GM18951 (cell line): ENCODE data around the gene LCE2A.
"Not testable (repeated sequence)": the region's sequence is repeated elsewhere in the genome, so short reads cannot be mapped to it uniquely, and the experiment has no call there.

Experiments used
- POLR2A ChIP-seq: IDR thresholded peaks from 4 replicates; pipeline ENCODE4 v1.6.1; 2011; ENCODE audit warnings: mild to moderate bottlenecking; ENCODE audit not compliant: insufficient read length, insufficient read depth; ENCODE audit errors: extremely low read depth
- in situ Hi-C: fragments of 300-500 bp; cut with MboI; formaldehyde crosslinking; loops from one replicate; pipeline ENCODE4 v1.12.0; 2022; ENCODE audit warnings: low sequenced_read_pairs, mixed read lengths, inconsistent platforms; ENCODE audit not compliant: unreplicated experiment

Gene LCE2A, protein sequence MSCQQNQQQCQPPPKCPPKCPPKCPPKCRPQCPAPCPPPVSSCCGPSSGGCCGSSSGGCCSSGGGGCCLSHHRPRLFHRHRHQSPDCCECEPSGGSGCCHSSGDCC

DNA sequence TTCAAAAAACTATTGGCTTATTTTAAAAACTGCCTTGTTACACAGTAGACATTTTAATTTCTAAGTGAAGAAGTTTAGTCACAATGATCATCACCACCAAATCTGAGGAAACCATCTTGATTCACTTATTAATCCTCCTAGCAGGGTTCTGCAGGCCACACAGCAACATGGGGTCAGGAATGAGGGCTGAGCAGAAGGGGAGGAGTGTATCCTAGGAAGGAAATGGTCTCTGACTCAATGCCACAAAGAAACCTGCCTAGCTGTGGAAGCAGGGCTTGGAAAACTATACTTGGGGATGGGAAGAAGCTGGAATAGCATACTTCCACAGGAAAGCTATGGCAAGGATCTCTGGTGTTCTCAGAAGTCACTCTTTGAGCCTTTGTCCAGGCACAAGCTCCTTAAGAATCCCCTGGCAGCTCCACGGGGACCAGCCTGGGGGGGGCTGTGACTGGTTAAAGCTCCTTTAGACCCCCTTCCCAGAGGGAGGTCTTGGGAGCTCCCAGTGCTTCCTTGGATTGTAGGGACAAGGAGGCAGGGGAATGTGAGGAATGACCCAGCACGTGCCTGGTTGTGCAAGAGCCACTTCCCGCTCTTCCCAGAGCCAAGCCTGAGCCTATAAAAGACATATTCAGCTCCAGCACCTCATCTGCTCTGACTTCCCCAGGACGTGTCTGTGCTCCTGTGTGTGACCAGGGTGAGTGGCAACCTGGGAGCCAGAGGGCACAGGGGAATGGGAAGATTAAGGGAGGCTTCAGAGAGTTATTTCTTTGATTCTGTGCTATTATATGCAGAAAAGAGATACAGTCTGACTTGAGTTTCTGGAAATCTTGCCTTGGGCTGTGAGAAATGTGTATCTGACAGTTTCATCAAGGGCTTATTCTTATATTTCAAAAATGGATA lies at the start of gene LCE2A:
LCE2A (plus strand) TSS at position 645 of the 900 bp plus-strand sequence. CDS start 557 bp downstream, outside the sequence.
- in situ Hi-C loops: no loop called here
- TF ChIP-seq POLR2A: no peak

DNA sequence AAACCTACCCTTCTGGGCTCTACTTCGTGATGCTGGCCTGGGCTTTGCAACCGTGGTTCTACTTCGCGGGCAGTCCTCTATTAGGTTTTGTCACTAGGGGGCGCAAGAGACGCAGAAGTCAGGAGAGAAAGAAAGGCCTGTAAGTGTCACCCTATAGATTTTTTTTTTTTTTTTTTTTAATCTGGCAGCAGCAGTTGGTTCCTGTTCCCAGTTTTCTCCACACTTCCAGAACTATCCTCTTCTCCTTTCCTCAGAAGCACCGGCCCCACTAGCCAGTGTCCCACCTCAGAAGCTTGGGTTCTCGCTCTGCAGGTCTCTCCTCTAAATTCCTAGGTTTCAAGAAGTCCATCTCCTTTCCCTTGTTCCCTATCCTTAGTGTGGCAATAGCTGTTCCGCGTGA lies 44.0 kb upstream of the LCE2A start:
- in situ Hi-C loops: no loop called here
- no peak for TF ChIP-seq POLR2A

DNA sequence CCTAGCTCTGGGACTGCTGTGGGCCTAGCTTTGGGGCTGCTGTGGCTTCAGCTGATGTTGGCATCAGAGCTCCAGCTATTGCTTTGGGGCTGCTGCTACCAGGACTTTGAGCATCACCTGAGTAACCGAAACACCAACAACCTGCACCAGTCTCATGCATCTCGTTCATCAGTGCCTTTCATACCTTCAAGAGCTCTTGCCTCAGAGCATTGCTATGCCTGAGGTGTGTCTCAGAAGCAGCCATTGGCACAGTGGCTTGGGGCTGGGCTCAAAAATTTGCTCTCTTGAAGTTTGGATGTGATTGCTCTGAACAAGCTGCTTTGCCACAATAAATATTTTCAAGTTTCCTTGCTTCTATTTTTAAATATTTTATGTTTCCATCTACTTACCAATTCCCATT lies 41.7 kb upstream of the LCE2A start:
- no peak for TF ChIP-seq POLR2A
- in situ Hi-C loops: no loop called here

DNA sequence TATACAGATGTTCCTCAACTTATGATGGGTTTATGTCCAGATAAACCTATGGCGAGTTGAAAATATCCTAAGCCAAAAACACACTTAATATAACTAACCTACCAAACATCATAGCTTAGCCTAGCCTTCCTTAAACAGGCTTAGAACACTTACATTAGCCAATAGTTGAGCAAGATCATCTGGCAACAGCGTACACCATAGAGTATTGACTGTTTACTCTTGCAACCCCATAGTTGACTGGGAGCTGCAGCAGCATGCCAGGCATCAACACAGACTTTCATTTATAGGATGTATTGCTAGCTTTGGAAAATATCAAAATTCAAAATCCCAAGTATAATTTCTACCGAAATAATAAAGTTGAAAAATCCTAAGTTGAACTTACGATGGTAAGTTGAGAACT lies 40.5 kb upstream of the LCE2A start:
- in situ Hi-C loops: no loop called here
- no peak for TF ChIP-seq POLR2A

DNA sequence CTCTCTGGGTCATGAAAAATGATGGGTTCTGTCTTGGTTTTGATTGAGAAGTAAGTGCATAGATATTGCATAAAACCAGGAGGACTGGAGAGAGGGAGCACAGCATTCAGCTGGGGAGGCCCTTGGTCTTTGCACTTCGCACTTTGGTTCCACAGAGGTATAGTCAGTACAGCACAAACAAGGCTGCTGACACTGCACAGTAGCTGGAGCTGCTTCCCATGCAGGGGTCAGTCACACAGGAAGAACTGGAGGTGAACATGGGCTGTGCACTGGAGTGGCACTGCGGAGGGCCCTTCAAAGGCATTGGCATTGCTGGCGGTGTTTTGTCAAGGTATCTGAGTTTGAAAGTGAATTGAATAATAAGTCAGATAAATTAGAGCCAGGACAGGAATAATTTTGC lies 39.5 kb upstream of the LCE2A start:
- no peak for TF ChIP-seq POLR2A
- in situ Hi-C loops: no loop called here

DNA sequence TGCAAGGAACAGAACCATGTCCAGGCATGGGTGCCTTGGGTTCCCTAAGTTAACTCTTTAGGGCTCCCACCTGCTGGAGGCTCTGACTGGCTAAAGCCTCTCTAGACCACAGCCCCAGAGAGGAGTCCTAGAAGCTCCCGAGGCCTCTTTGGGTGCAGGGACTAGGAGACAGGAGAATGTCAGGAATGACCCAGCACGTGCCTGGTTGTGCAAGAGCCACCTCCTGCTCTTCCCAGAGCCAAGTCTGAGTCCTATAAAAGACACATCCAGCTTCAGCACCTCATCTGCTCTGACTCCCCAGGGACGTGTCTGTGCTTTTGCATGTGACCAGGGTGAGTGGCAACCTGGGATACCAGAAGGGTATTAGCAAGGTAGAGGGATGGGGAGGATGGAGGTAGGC lies 35.0 kb upstream of the LCE2A start, which contains the start of gene LCE2D:
LCE2D (plus strand) TSS at position 283 of the 400 bp plus-strand sequence. CDS start 726 bp downstream, outside the sequence.
- TF ChIP-seq POLR2A: no peak
- in situ Hi-C loops: no loop called here

DNA sequence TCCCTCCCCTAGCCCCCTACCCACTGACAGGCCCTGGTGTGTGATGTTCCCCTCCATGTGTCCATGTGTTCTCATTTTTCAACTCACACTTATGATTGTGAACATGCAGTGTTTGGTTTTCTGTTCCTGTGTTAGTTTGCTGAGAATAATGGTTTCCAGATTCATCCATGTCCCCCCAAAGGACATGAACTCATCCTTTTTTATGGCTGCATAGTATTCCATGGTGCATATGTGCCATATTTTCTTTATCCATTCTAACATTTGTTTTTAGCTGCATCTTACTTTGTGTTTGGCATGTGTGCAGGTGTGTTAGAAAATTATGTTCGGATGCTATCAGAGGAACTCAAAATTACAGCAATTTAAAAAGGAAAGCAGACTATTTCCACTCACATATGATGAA lies 32.0 kb upstream of the LCE2A start:
- in situ Hi-C loops: not testable (repeated sequence)

DNA sequence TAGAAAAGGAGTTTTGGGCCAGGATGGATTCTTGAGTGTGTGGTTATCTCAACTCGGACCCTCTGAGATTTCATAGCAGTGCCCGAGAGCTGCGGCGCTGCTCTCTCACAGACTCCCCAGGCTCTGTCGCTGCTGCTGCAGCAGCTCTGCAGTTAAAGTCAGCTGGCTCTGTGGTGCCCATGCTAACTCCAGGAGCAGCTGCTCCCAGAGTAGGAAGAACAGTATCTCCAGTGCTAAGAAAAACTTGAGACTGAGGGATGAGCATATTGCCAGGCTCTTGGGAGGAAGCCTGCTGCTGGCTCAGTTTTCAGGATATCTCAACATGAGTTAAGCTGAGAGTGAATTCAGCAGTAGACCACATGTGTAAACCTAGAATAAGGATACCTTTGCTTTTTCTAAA lies 30.5 kb upstream of the LCE2A start:
- in situ Hi-C loops: no loop called here
- no peak for TF ChIP-seq POLR2A

DNA sequence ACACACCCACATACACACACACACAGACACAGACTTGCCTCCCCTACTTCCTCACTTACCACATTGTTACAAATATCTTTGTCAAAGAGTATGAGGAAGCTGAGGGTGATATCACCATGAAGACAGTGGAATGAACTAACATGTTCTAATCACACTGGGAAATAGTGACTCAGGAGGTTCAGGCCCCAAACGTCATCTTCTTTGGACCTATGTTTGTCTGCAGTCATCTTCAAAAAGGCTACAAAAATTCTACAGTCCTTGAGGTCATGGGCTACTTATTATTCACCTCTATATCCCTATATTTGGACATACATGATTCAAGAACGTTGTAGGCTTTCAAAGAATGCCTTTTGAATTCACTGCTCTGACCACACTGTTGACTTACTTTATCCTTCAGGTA lies 25.1 kb upstream of the LCE2A start:
- no peak for TF ChIP-seq POLR2A
- in situ Hi-C loops: no loop called here

DNA sequence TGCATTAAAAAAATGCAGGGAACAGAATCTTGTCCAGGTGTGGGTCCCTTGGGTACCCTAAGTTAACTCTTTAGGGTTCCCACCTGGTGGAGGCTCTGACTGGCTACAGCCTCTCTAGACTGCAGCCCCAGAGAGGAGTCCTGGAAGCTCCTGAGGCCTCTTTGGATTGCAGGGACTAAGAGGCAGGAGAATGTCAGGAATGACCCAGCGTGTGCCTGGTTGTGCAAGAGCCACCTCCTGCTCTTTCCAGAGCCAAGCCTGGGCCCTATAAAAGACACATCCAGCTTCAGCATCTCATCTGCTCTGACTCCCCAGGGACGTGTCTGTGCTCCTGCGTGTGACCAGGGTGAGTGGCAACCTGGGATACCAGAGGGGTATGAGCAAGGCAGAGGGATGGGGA lies 23.2 kb upstream of the LCE2A start, which contains the start of gene LCE2C:
LCE2C (plus strand) TSS at position 297 of the 400 bp plus-strand sequence. CDS start 737 bp downstream, outside the sequence.
- in situ Hi-C loops: not testable (repeated sequence)

DNA sequence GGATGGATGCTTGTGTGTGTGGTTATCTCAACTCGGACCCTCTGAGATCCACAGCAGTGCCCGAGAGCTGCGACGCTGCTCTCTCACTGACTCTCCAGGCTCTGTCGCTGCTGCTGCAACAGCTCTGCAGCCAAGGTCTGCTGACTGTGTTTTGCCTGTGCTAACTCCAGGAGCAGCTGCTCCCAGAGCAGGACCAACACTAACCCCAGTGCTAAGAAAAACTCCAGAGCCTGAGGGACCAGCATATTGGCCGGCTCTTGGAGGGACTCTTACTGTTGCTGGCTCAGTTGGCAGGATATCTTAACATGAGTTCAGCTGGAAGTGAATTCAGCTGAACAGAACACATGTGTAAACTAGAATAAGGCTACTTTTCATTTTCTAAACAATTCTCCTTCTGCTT lies 18.7 kb upstream of the LCE2A start:
- in situ Hi-C loops: no loop called here

DNA sequence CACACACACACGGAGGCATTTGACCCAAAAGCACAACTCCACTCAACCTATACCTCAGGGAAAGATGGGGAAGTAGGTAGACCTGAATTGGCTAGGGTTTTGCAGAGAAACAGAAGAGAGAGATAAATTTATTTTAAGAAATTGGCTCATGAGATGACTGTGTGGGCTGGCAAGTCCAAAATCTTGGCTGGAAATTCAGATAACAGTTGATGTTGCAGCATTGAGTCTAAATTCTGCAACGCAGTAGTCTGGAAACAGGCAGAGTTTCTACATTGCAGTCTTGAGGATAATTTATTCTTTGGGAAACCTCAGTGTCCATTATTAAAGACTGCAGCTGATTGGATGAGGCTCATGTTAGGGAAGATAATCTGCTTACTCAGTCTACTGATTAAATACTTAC lies 16.5 kb upstream of the LCE2A start:
- TF ChIP-seq POLR2A: no peak

More for the DNA sequence above, 18.7 kb upstream of the LCE2A start:
- TF ChIP-seq POLR2A: no peak

DNA sequence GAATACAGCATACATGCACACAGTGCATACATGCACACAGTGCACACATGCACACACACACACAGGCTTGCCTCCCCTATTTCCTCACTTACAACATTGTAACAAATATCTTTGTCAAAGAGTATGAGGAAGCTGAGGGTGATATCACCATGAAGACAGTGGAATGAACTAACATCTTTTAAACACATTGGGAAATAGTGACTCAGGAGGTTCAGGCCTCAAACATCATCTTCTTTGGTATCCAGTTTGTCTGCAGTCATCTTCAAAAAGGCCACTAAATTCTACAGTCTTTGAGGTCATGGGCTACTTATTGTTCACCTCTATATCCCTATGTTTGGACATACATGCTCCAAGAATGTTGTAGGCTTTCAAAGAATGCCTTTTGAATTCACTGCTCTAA lies 14.3 kb upstream of the LCE2A start:
- no peak for TF ChIP-seq POLR2A
- in situ Hi-C loops: no loop called here

More for the DNA sequence above, 16.5 kb upstream of the LCE2A start:
- in situ Hi-C loops: no loop called here

DNA sequence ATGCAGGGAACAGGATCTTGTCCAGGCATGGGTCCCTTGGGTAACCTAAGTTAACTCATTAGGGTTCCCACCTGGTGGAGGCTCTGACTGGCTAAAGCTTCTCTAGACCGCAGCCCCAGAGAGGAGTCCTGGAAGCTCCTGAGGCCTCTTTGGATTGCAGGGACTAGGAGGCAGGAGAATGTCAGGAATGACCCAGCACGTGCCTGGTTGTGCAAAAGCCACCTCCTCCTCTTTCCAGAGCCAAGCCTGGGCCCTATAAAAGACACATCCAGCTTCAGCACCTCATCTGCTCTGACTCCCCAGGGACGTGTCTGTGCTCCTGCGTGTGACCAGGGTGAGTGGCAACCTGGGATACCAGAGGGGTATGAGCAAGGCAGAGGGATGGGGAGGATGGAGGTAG lies 12.3 kb upstream of the LCE2A start, which contains the start of gene LCE2B:
LCE2B (plus strand) TSS at position 301 of the 400 bp plus-strand sequence. CDS start 721 bp downstream, outside the sequence.
- in situ Hi-C loops: not testable (repeated sequence)

DNA sequence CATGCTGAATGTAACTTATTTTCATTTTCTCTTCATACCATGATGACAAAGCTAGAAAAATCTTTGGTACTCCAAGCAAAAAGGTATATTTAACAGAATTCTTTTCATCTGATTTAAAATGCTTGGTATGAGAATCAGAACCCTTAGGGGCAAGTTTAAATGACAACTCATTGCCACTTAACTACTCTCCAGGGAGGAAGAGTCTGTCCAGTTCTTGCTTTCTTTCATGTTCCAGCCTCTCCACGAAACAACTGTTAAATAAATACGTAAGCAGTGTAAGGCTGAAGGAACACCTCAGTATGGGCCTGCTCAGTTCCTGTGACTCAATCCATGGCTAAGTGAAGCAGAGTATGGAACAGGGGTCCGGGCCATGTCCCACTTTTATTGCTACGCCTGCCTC lies 1.6 kb downstream of the LCE2A start:
- in situ Hi-C loops: no loop called here
- no peak for TF ChIP-seq POLR2A
